ENCODE measurements around the gene CRIP2. TPM values are rescaled to one million over a fixed set of nuclear protein-coding genes. Genes with fewer than 3 reads are reported as not detected.

The CRIP2 gene
- total RNA-seq, 1 donor from 2014 or later, result 38.3 TPM

GRCh38 chr14:105498430-105499255 is 24.0 kb downstream of the CRIP2 start:
- Mint-ChIP-seq H3K4me1 (peaks cover 20% of the 10 kb centered on the region), H3K4me3 (peak overlapping the region; percentile 65), H3K27me3 (ENCODE audit: low read depth) (peaks cover 10% of the 10 kb centered on the region), H3K9me3 (no peaks in the 10 kb centered on the region), H3K36me3 (ENCODE audit: low read depth) (no peaks in the 10 kb centered on the region), H3K27ac (ENCODE audit: unreplicated experiment) (peak overlapping the region; percentile 88)
- TF ChIP-seq CTCF (conservative IDR thresholded peaks at IDR 0.05), result no peak
- DNase-seq (ENCODE audit: low read depth, low spot score), result no peak

- Mint-ChIP-seq H3K4me1 (peaks cover 24% of the 10 kb centered on the region), H3K27ac (ENCODE audit: unreplicated experiment) (peak overlapping the region; percentile 96), H3K27me3 (ENCODE audit: low read depth) (peaks cover 11% of the 10 kb centered on the region), H3K9me3 (no peaks in the 10 kb centered on the region), H3K4me3 (peak overlapping the region; percentile 72), H3K36me3 (ENCODE audit: low read depth) (no peaks in the 10 kb centered on the region)
- TF ChIP-seq CTCF (conservative IDR thresholded peaks at IDR 0.05), result no peak
- peak; percentile 60 for DNase-seq (ENCODE audit: low read depth, low spot score)
These were observed 24.8 kb downstream of the CRIP2 start for GRCh38 chr14:105499256-105500035.

GRCh38 chr14:105500036-105500725 is 25.6 kb downstream of the CRIP2 start:
- Mint-ChIP-seq H3K27me3 (ENCODE audit: low read depth) (peaks cover 11% of the 10 kb centered on the region), H3K4me3 (peak overlapping the region; percentile 72), H3K36me3 (ENCODE audit: low read depth) (no peaks in the 10 kb centered on the region), H3K27ac (ENCODE audit: unreplicated experiment) (peak overlapping the region; percentile 96), H3K4me1 (peaks cover 24% of the 10 kb centered on the region), H3K9me3 (no peaks in the 10 kb centered on the region)
- TF ChIP-seq CTCF (conservative IDR thresholded peaks at IDR 0.05), result no peak
- DNase-seq (ENCODE audit: low read depth, low spot score), result no peak

- Mint-ChIP-seq H3K9me3 (no peaks in the 10 kb centered on the region), H3K4me3 (peak overlapping the region; percentile 72), H3K27me3 (ENCODE audit: low read depth) (peaks cover 11% of the 10 kb centered on the region), H3K36me3 (ENCODE audit: low read depth) (no peaks in the 10 kb centered on the region), H3K27ac (ENCODE audit: unreplicated experiment) (peak overlapping the region; percentile 89), H3K4me1 (peaks cover 24% of the 10 kb centered on the region)
- no peak for DNase-seq (ENCODE audit: low read depth, low spot score)
- TF ChIP-seq CTCF (conservative IDR thresholded peaks at IDR 0.05), result no peak
These were observed 26.1 kb downstream of the CRIP2 start for GRCh38 chr14:105500726-105501101.

GRCh38 chr14:105501504-105502291 is 27.1 kb downstream of the CRIP2 start:
- Mint-ChIP-seq H3K36me3 (ENCODE audit: low read depth) (no peaks in the 10 kb centered on the region), H3K9me3 (no peaks in the 10 kb centered on the region), H3K4me1 (peaks cover 24% of the 10 kb centered on the region), H3K27ac (ENCODE audit: unreplicated experiment) (no peak overlapping the region), H3K27me3 (ENCODE audit: low read depth) (peaks cover 11% of the 10 kb centered on the region), H3K4me3 (no peak overlapping the region)
- no peak for TF ChIP-seq CTCF (conservative IDR thresholded peaks at IDR 0.05)
- no peak for DNase-seq (ENCODE audit: low read depth, low spot score)
